PFSK-1 (cell line): ENCODE results near the gene GLE1.

Experiments used
- POLR2AphosphoS5 ChIP-seq: IDR thresholded peaks from 2 replicates; pipeline ENCODE4 v1.6.1; 2012; ENCODE audit warnings: low read depth, mild to moderate bottlenecking, control low read depth, low read length, moderate library complexity
- TAF1 ChIP-seq: IDR thresholded peaks from 2 replicates; pipeline ENCODE4 v1.6.1; 2012; ENCODE audit warnings: low read length, control low read depth, borderline replicate concordance; ENCODE audit not compliant: insufficient read depth
- TF ChIP-seq, protein P1 (sequence below), 2 experiments: IDR thresholded peaks; 2 replicates each; pipeline versions ENCODE4 v1.6.1 to v1.8.0; 2011 to 2012; ENCODE audit warnings: low read depth in 2 of 2, low read length in 2 of 2, control low read depth in 1 of 2, inconsistent platforms in 1 of 2, mild to moderate bottlenecking in 1 of 2, moderate library complexity in 1 of 2; ENCODE audit not compliant: insufficient read depth in 1 of 2

DNA sequence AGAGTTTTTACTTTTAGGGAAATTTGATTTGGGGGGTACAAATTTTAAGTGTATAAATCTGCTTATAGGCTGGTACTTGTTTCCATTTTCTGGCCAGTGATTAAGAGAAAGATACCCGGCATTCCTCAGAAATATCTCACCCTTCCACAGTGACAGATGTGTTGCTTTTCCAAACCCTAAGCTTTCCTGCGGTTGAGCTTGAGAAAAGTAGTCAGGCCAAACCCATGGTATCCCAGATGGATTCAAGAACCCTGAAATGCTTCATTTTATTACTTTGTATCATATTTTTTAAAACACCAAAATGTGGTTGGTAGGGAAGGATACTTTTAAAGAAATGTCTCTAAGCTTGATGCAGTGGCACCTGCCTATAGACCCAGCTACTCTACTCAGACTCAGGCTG is 71.4 kb downstream of the GLE1 start:
- TF ChIP-seq POLR2AphosphoS5 (no peak), TAF1 (no peak)
- TF ChIP-seq, protein P1, sequence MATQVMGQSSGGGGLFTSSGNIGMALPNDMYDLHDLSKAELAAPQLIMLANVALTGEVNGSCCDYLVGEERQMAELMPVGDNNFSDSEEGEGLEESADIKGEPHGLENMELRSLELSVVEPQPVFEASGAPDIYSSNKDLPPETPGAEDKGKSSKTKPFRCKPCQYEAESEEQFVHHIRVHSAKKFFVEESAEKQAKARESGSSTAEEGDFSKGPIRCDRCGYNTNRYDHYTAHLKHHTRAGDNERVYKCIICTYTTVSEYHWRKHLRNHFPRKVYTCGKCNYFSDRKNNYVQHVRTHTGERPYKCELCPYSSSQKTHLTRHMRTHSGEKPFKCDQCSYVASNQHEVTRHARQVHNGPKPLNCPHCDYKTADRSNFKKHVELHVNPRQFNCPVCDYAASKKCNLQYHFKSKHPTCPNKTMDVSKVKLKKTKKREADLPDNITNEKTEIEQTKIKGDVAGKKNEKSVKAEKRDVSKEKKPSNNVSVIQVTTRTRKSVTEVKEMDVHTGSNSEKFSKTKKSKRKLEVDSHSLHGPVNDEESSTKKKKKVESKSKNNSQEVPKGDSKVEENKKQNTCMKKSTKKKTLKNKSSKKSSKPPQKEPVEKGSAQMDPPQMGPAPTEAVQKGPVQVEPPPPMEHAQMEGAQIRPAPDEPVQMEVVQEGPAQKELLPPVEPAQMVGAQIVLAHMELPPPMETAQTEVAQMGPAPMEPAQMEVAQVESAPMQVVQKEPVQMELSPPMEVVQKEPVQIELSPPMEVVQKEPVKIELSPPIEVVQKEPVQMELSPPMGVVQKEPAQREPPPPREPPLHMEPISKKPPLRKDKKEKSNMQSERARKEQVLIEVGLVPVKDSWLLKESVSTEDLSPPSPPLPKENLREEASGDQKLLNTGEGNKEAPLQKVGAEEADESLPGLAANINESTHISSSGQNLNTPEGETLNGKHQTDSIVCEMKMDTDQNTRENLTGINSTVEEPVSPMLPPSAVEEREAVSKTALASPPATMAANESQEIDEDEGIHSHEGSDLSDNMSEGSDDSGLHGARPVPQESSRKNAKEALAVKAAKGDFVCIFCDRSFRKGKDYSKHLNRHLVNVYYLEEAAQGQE (IDR thresholded peaks at IDR 0.05; ENCODE audit: insufficient read depth in 1 of 2, low read depth in 2 of 2, low read length in 2 of 2): no peak
